Ramos (cell line): Measurements from ENCODE around the gene PCDHA8.
"Not testable (repeated sequence)": the region's sequence is repeated elsewhere in the genome, so short reads cannot be mapped to it uniquely, and the experiment has no call there.

Source experiments
- in situ Hi-C: fragments of 300-500 bp; cut with MboI; formaldehyde crosslinking; loops from one replicate; pipeline ENCODE4 v1.14.3; 2022; ENCODE audit warnings: low sequenced_read_pairs; ENCODE audit not compliant: unreplicated experiment

PCDHA8 gene

DNA sequence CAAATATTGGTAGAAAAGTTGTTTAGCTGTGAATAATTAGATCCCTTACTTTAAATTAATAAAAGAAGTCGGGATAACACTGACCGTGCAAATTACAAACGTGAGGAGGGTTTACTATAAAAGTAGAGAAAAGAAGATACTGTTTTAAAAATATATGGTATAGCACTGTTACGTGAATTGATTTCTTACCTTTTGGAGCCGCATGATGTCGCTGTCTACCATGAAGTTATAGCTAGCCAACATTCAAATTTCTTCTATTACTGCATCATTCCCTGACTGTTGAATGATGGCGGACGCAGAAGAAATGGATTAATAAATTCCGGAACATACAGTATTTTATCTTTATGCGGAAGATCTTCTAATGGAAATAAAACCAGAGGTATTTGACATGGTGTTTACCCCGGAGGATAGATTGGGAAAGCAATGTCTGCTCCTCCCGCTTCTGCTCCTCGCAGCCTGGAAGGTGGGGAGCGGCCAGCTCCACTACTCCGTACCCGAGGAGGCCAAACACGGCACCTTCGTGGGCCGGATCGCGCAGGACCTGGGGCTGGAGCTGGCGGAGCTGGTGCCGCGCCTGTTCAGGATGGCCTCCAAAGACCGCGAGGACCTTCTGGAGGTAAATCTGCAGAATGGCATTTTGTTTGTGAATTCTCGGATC lies 13.2 kb upstream of the PCDHA8 start, which contains the start of gene PCDHA6:
TSS of gene PCDHA6 (plus strand) at position 257 of the 658 bp plus-strand sequence. CDS start at position 389, 132 bp downstream.
- in situ Hi-C loops, result no loop called here

- in situ Hi-C loops, result no loop called here
Observed at GRCh38 chr5:140828362-140828737, 12.6 kb upstream of the PCDHA8 start.

DNA sequence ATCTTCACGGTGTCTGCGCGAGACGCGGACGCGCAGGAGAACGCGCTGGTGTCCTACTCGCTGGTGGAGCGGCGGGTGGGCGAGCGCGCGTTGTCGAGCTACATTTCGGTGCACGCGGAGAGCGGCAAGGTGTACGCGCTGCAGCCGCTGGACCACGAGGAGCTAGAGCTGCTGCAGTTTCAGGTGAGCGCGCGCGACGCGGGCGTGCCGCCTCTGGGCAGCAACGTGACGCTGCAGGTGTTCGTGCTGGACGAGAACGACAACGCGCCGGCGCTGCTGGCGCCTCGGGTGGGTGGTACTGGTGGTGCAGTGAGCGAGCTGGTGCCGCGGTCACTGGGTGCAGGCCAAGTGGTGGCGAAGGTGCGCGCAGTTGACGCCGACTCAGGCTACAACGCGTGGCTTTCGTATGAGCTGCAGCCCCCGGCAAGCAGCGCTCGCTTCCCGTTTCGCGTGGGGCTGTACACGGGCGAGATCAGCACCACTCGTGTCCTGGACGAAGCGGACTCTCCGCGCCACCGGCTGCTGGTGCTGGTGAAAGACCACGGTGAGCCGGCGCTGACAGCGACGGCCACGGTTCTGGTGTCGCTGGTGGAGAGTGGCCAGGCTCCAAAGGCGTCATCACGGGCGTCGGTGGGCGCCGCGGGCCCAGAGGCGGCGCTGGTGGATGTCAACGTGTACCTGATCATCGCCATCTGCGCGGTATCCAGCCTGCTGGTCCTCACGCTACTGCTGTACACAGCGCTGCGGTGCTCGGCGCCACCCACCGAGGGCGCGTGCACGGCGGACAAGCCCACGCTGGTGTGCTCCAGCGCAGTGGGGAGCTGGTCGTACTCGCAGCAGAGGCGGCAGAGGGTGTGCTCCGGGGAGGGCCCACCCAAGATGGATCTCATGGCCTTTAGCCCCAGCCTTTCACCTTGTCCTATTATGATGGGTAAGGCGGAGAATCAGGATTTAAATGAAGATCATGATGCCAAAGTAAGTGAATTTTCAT lies 11.2 kb upstream of the PCDHA8 start:
- in situ Hi-C loops, result not testable (repeated sequence)

DNA sequence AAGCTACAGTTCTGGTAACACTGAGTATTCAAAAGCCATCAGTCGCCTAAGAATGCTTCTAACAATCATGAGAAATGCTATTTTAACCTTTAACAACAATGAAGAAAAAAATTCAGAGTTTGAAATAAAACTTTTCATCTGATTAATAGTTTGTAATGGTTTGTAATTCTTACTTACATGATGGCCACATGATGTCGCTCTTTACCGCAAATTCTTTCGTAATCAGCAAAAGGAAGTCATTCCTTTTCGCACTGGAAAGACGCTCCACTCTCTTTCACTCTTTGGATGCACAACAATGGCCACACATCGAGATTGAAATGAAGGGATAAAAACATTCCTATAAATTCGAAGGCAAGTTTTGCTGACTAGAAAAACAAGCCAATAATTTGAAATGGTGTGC lies 7.0 kb upstream of the PCDHA8 start, which contains the start of gene PCDHA7:
TSS of gene PCDHA7 (plus strand) at position 277 of the 400 bp plus-strand sequence. CDS start at position 392, 115 bp downstream.
- in situ Hi-C loops, result no loop called here

- in situ Hi-C loops, result not testable (repeated sequence)
Observed at GRCh38 chr5:140834439-140835008, 6.5 kb upstream of the PCDHA8 start.

DNA sequence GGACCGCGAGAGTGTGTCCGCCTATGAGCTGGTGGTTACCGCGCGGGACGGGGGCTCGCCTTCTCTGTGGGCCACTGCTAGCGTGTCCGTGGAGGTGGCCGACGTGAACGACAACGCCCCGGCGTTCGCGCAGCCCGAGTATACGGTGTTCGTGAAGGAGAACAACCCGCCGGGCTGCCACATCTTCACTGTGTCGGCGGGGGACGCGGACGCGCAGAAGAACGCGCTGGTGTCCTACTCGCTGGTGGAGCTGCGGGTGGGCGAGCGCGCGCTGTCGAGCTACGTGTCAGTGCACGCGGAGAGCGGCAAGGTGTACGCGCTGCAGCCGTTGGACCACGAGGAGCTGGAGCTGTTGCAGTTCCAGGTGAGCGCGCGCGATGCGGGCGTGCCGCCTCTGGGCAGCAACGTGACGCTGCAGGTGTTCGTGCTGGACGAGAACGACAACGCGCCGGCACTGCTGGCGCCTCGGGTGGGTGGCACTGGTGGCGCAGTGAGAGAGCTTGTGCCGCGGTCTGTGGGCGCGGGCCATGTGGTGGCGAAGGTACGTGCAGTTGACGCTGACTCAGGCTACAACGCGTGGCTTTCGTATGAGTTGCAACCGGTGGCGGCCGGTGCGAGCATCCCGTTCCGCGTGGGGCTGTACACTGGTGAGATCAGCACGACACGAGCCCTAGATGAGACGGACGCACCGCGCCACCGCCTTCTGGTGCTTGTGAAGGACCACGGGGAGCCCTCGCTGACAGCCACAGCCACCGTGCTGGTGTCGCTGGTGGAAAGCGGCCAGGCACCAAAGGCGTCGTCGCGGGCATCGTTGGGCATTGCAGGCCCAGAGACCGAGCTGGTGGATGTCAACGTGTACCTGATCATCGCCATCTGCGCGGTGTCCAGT lies 5.1 kb upstream of the PCDHA8 start:
- in situ Hi-C loops, result no loop called here

DNA sequence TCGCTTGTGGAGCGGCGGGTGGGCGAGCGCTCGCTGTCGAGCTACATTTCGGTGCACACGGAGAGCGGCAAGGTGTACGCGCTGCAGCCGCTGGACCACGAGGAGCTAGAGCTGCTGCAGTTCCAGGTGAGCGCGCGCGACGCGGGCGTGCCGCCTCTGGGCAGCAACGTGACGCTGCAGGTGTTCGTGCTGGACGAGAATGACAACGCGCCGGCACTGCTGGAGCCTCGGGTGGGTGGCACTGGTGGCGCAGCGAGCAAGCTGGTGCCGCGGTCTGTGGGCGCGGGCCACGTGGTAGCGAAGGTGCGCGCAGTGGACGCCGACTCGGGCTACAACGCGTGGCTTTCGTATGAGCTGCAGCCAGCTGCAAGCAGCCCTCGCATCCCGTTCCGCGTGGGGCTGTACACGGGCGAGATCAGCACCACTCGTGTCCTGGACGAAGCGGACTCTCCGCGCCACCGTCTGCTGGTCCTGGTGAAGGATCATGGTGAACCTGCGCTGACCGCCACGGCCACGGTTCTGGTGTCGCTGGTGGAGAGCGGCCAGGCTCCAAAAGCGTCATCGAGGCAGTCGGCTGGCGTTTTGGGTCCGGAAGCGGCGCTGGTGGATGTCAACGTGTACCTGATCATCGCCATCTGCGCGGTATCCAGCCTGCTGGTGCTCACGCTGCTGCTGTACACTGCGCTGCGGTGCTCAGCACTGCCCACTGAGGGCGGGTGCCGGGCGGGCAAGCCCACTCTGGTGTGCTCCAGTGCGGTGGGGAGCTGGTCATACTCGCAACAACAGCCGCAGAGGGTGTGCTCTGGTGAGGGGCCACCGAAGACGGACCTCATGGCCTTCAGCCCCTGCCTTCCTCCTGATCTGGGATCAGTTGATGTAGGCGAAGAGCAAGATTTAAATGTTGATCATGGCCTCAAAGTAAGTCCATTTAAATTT lies 2.1 kb downstream of the PCDHA8 start:
- in situ Hi-C loops, result no loop called here

DNA sequence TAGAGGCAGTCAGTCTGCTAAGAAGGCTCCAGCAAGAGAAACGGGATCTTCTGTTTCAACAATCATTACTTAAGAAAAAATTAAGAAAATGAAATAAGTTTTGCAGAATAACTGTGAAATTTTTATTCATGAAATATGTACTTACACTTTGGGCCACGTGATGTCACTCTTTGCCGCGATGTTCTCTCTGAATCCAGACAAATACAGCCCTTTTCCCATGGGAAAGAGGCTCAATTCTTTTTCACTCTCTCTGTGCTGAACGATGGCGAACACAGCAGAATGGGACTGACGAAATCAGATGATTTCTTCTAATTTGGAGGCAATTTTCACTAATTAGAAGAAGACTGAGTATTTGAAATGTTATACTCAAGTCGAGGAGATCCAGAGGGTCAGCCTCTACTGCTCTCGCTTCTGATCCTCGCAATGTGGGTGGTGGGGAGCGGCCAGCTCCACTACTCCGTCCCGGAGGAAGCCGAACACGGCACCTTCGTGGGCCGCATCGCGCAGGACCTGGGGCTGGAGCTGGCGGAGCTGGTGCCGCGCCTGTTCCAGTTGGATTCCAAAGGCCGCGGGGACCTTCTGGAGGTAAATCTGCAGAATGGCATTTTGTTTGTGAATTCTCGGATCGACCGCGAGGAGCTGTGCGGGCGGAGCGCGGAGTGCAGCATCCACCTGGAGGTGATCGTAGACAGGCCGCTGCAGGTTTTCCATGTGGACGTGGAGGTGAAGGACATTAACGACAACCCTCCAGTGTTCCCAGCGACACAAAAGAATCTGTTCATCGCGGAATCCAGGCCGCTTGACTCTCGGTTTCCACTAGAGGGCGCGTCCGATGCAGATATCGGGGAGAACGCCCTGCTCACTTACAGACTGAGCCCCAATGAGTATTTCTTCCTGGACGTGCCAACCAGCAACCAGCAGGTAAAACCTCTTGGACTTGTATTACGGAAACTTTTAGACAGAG lies 7.4 kb downstream of the PCDHA8 start, which contains the start of gene PCDHA9:
TSS of gene PCDHA9 (plus strand) at position 244 of the 964 bp plus-strand sequence. CDS start at position 358, 114 bp downstream.
- in situ Hi-C loops, result not testable (repeated sequence)

DNA sequence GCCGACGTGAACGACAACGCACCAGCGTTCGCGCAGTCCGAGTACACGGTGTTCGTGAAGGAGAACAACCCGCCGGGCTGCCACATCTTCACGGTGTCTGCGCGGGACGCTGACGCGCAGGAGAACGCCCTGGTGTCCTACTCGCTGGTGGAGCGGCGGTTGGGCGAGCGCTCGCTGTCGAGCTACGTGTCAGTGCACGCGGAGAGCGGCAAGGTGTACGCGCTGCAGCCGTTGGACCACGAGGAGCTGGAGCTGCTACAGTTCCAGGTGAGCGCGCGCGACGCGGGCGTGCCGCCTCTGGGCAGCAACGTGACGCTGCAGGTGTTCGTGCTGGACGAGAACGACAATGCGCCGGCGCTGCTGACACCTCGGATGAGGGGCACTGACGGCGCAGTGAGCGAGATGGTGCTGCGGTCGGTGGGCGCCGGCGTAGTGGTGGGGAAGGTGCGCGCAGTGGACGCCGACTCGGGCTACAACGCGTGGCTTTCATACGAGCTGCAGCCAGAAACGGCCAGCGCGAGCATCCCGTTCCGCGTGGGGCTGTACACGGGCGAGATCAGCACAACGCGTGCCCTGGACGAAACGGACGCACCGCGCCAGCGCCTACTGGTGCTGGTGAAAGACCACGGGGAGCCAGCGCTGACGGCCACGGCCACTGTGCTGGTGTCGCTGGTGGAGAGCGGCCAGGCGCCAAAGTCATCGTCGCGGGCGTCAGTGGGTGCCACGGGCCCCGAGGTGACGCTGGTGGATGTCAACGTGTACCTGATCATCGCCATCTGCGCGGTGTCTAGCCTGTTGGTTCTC lies 9.0 kb downstream of the PCDHA8 start:
- in situ Hi-C loops, result loop anchor here (10.0 kb wide), 1 partner anchor 195 kb away; no protein-coding TSS in a partner anchor

DNA sequence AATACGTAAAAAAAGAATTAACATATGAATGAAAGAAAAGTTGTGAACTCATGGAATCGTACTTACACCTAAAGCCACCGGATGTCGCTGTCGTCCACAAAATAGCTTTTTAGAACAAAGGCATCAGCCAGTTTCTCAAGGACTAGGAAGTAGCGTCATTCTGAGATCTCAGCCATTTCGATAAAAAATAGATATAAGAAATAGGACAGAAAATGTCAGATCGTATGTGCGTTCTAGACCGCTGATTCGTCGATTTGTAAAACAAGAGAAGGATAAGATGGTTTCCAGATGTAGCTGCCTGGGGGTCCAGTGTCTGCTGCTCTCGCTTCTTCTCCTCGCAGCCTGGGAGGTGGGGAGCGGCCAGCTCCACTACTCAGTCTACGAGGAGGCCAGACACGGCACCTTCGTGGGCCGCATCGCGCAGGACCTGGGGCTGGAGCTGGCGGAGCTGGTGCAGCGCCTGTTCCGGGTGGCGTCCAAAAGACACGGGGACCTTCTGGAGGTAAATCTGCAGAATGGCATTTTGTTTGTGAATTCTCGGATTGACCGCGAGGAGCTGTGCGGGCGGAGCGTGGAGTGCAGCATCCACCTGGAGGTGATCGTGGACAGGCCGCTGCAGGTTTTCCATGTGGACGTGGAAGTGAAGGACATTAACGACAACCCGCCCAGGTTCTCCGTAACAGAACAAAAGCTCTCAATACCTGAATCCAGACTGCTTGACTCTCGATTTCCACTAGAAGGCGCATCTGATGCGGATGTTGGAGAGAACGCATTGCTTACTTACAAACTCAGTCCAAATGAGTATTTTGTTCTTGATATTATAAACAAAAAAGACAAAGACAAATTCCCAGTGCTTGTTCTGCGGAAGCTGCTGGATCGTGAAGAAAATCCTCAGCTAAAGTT lies 15.0 kb downstream of the PCDHA8 start, which contains the start of gene PCDHA10:
TSS of gene PCDHA10 (plus strand) at position 126 of the 903 bp plus-strand sequence. CDS start at position 278, 152 bp downstream.
- in situ Hi-C loops, result loop anchor here (10.0 kb wide), 1 partner anchor 189 kb away; no protein-coding TSS in a partner anchor

DNA sequence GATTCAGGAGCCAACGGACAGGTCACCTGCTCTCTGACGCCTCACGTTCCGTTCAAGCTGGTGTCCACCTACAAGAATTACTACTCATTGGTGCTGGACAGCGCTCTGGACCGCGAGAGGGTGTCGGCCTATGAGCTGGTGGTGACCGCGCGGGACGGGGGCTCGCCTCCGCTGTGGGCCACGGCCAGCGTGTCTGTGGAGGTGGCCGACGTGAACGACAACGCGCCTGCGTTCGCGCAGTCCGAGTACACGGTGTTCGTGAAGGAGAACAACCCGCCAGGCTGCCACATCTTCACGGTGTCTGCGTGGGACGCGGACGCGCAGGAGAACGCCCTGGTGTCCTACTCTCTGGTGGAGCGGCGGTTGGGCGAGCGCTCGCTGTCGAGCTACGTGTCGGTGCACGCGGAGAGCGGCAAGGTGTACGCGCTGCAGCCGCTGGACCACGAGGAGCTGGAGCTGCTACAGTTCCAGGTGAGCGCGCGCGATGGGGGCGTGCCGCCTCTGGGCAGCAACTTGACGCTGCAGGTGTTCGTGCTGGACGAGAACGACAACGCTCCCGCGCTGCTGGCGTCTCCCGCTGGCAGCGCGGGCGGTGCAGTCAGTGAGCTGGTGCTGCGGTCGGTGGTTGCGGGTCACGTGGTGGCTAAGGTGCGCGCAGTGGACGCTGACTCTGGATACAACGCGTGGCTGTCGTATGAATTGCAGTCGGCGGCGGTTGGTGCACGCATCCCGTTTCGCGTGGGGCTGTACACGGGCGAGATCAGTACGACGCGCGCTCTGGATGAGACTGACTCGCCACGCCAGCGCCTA lies 16.4 kb downstream of the PCDHA8 start:
- in situ Hi-C loops, result loop anchor here (10.0 kb wide), 1 partner anchor 187 kb away; no protein-coding TSS in a partner anchor

DNA sequence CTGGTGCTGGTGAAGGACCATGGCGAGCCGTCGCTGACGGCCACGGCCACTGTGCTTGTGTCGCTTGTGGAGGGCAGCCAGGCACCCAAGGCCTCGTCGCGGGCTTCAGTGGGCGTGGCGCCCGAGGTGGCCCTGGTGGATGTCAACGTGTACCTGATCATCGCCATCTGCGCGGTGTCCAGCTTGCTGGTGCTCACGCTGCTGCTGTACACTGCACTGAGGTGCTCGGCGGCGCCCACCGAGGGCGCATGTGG lies 16.9 kb downstream of the PCDHA8 start:
- in situ Hi-C loops, result loop anchor here (10.0 kb wide), 1 partner anchor 187 kb away; no protein-coding TSS in a partner anchor

- in situ Hi-C loops, result no loop called here
Observed at GRCh38 chr5:140862441-140863295, 21.7 kb downstream of the PCDHA8 start.
